Measurements from ENCODE around the gene SGCG.

The SGCG gene

DNA sequence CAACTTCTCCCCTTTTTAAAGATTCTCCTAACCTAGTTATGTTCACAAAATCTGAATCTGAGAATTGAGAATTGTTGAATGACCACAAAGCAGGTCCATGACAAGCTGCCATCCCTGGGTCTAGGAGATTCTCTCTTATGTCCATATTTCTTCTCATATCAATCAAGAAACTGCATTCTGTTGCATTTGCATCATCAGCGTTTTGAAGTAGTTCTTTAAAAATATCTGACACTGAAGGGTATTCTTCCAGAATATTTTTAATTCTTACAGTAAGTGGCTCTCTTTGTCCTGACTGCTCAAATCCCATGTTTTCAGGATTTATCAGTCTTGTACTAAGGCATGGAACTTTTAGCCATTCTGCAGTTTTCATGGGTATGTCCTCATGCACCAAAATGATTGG is 158.4 kb downstream of the SGCG start:
- DNase-seq, result no peak

- no peak for DNase-seq
These were observed 164.3 kb downstream of the SGCG start for GRCh38 chr13:23344931-23345595.

DNA sequence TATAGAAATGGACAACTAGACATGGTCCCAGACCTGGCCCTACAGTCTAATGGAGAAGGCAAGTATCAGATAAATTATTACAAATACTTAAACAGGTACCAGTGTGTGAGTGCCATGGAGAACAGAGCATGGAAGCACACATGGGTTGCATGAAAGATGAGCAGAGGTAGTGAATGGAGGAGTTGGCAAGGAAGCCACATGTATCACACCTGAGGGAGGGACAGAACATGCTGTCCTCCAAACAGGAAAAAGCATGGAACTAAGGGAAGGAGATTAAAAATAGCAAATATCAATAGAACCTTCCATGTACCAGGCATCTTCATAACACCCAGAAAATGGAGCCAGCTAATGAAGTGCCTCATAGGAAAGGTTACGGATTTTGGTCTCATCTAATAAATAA is 166.8 kb downstream of the SGCG start:
- DNase-seq, result no peak

DNA sequence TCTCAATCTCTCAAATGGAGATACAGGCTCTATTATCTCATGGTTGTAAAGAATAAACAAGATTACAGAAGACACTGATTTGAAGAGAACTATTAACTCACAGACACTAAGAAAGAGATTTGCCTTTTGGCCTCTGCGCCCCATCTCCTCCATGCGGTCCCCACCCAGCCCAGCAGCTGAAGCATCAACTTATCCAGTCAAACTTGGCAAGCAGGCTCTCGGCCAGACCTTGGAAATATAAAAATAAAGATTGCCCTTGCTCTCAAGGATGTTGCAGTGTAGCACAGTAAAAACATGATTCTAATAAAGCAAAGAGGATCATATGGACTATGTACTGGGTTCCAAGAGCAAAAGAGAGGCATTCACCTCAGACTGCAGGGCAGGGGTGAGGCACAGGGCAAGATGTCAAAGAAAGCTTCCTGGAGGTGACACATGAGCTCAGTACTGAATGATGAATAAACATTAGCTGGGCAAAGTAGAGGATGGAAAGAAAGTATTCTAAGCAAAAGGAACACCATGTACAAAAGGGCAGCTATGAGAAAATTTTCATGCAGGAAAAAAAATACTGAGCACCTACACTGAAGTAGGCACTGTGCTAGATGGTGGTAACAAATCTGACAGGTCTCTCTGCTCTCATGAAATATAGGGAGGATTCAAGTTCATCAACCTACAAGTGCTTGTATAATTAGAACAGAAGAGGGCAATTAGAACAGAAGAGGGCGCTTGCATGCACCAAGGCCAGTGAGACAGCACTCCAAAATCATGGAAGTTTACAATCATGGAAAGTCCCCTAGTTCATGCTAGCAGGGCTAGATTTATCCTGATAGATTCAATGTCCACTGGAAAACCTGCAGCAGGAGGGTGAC is 167.7 kb downstream of the SGCG start:
- no peak for DNase-seq

DNA sequence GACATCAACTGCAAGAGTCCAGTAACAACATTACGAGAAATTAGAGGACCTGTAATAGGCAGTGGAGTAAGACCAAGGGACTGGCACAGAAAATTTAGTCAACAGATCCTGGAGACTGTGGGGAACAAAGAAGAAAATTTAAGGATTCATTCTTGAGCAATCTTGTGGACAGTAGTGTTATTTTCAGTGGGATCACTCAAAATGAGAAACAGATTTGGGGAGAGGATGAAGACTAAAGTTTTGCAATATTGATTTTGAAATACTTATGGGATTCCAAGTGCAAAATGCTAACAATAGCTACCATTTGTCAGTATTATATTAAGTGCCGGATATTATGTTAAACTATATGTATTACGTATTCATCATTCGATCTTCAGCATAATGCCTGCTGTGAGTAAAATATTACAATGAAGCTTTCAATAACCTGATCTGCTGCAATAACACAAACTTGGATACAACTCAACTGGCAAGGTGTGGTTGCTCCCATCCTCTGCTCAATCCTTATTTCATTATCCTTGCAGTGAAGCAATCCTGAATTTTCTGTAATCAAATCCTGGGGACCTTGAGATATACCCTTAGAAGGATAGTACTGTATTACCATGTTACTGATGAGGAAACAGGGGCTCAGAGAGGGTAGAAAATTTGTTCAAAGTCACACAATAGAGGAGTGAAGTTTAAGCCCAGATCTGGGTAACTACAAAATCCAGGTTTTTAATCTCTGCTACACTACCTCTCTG is 168.6 kb downstream of the SGCG start:
- DNase-seq, result no peak

DNA sequence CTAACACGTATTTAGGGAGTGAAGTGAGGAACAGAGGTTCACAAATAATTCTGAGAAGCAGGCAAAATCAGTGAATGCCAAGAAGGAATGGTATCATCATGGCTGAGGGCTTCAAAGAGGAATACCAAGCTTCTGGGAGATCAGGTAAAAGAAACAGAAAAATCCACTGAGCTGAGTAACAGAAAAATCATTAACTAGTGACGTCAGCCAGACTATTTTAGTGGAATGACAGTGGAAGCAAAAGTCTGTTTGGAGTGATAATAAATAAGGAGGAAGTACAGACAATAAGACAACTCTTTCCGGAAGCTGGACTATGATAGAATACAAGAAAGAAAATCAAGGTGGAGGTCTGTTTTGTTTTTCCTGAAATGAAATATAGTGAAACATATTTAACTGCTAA is 169.2 kb downstream of the SGCG start:
- DNase-seq, result no peak

DNA sequence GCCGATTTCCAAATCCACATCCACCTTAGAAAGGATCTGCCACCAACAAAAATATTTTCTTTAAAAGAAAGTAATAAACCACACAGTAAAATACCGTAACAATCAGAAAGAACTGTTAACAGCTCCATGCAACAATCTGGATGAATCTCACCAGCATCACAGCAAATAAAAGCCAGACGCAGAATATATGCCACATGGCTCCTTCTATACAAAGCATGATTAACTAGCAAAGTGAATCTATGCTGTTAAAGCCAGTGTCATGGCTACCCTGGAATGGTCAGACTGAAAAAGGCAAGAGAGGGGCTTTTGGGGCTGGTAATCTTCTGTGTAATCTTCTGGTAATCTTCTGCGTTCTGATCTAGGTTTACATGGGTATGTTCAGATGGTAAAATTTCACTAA is 171.4 kb downstream of the SGCG start:
- no peak for DNase-seq

DNA sequence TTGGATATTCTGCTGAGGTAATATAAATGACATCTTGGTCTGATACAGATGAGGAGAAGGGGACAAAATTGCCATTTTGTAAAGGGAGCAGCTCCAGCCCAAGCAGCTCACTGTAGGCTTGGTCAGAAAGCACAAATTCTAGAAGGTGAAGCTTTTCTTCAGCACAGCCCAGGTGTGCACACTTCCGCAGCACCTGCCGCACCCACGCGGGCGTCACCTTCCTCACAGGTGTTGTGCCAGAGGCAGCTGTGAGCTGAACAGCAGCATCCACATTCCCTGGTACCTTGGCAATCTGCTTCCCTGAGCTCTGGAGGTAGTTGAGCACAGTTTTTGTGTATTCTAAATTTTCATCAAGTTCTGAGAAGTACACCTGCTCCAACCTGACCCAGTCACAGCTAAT is 173.7 kb downstream of the SGCG start:
- DNase-seq, result no peak

DNA sequence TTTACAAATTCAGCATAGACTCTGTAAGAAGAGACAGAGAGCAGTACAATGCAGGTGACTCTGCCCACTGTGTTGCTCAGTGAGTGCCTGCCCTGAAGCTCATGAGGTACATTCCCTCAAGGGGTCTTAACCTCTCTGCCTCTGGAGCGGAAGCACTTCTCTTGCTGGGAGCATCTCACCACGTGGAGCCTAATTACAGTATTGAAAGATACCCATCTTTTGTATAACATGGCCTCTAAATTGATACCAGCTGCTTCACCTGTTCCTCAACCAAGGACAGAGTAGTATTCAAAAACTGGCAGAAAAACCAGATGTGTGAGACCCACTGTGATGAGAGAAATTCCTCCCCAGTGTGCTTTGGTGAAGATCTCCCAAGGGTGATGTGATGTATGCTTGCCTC is 175.6 kb downstream of the SGCG start:
- DNase-seq, result no peak

- no peak for DNase-seq
These were observed 176.6 kb downstream of the SGCG start for GRCh38 chr13:23357349-23357748.

GRCh38 chr13:23359882-23360281 is 179.1 kb downstream of the SGCG start:
- DNase-seq, result no peak

- DNase-seq, result no peak
These were observed 184.9 kb downstream of the SGCG start for GRCh38 chr13:23365652-23366051.

- DNase-seq, result no peak
These were observed 187.1 kb downstream of the SGCG start for GRCh38 chr13:23367907-23368306.

- DNase-seq, result no peak
These were observed 191.6 kb downstream of the SGCG start for GRCh38 chr13:23372264-23372906.

Measured in midbrain (tissue), 1 donor.